Gastroesophageal sphincter (tissue), 3 donors: ENCODE results near the gene PCTP.

Experiments
- CTCF ChIP-seq, 4 experiments: fragments of 200-600 bp in 2 of 4; fragments of 450-650 bp in 2 of 4; sonication (generic) in 1 of 4; IDR thresholded peaks; one replicate each; pipeline ENCODE4 v1.5.1; 2017 to 2019; ENCODE audit warnings: antibody characterized with exemption in 4 of 4, mild to moderate bottlenecking in 2 of 4, moderate library complexity in 2 of 4
- POLR2A ChIP-seq, 2 donors: fragments of 450-650 bp; IDR thresholded peaks; one replicate each; pipeline ENCODE4 v1.6.1; 2017; ENCODE audit warnings: antibody characterized with exemption in 2 of 2, mild to moderate bottlenecking in 2 of 2, moderate library complexity in 1 of 2

- TF ChIP-seq CTCF (IDR thresholded peaks at IDR 0.05) (no peak), POLR2A (IDR thresholded peaks at IDR 0.05) (no peak)
Observed at GRCh38 chr17:55709984-55710383, 40.9 kb upstream of the PCTP start.
